GM10248 (cell line): ENCODE data around the gene SREBF2.

Experiments used
- CTCF ChIA-PET: fragments of 300-600 bp; sonication (Branson Sonifier 250); formaldehyde crosslinking; extraction: SDS; loops from one replicate; lab custom pipeline; 2021; ENCODE audit warnings: antibody characterized with exemption; lab: Yijun Ruan, JAX
- POLR2A ChIA-PET: fragments of 350-650 bp; sonication (Branson Sonifier 250); formaldehyde crosslinking; extraction: SDS; loops from one replicate; lab custom pipeline; 2020; ENCODE audit warnings: antibody characterized with exemption; lab: Yijun Ruan, JAX
- DNase-seq: peaks from one replicate; pipeline ENCODE4 v3.0.0; 2012; ENCODE audit errors: extremely low spot score
- CTCF ChIP-seq: IDR thresholded peaks from 2 replicates; pipeline ENCODE4 v1.5.1; 2012; ENCODE audit warnings: mild to moderate bottlenecking, low read depth; ENCODE audit errors: extremely low read depth, missing control alignments, control extremely low read depth

The SREBF2 gene

GRCh38 chr22:41844036-41844435 is 11.1 kb downstream of the SREBF2 start:
- no peak for TF ChIP-seq CTCF
- CTCF ChIA-PET: interaction anchor here (1.5 to 5.6 kb wide), 4 partner anchors 13 to 177 kb away, joined by 3 to 53 read pairs (median 3); partner anchors contain the start of gene CENPM
- DNase-seq: no peak
- POLR2A ChIA-PET: interaction anchor here (0.6 kb wide), 1 partner anchor 94 kb away, joined by 3 read pairs; no protein-coding TSS in a partner anchor

- DNase-seq: no peak
- POLR2A ChIA-PET: no interaction called here
- TF ChIP-seq CTCF: no peak
- CTCF ChIA-PET: interaction anchor here (1.5 to 5.6 kb wide), 3 partner anchors 13 to 102 kb away, joined by 3 to 53 read pairs (median 3); partner anchors contain the start of gene CENPM
Measured at GRCh38 chr22:41844513-41844912, 11.6 kb downstream of the SREBF2 start.

- CTCF ChIA-PET: interaction anchor here (1.0 to 2.6 kb wide), 4 partner anchors 9 to 24 kb away, joined by 3 to 25 read pairs (median 4); no protein-coding TSS in a partner anchor
- no peak for TF ChIP-seq CTCF
- POLR2A ChIA-PET: interaction anchor here (1.0 kb wide), 1 partner anchor 17 kb away, joined by 8 read pairs; no protein-coding TSS in a partner anchor
- DNase-seq: no peak
Measured at GRCh38 chr22:41845380-41846267, 12.7 kb downstream of the SREBF2 start.

GRCh38 chr22:41846268-41846987 is 13.5 kb downstream of the SREBF2 start:
- TF ChIP-seq CTCF: no peak
- ChIA-PET CTCF (interaction anchor here (1.0 to 2.6 kb wide), 6 partner anchors 8 to 24 kb away, joined by 3 to 25 read pairs (median 5); no protein-coding TSS in a partner anchor), POLR2A (interaction anchor here (1.0 to 1.2 kb wide), 2 partner anchors 10 to 16 kb away, joined by 3 to 8 read pairs; no protein-coding TSS in a partner anchor)
- DNase-seq: no peak

- DNase-seq: no peak
- TF ChIP-seq CTCF: no peak
- POLR2A ChIA-PET: interaction anchor here (0.9 to 1.2 kb wide), 3 partner anchors 11 to 24 kb away, joined by 3 to 6 read pairs (median 3); no protein-coding TSS in a partner anchor
- CTCF ChIA-PET: interaction anchor here (0.8 to 2.6 kb wide), 6 partner anchors 9 to 151 kb away, joined by 3 to 25 read pairs (median 4); no protein-coding TSS in a partner anchor
Measured at GRCh38 chr22:41847300-41847699, 14.4 kb downstream of the SREBF2 start.

- TF ChIP-seq CTCF: no peak
- POLR2A ChIA-PET: no interaction called here
- no peak for DNase-seq
- CTCF ChIA-PET: interaction anchor here (2.0 kb wide), 1 partner anchor 10 kb away, joined by 5 read pairs; no protein-coding TSS in a partner anchor
Measured at GRCh38 chr22:41848468-41848867, 15.6 kb downstream of the SREBF2 start.
